Activated B cell treated with CpG ODN at 0.5 μM for 24 hours (primary cell): ENCODE results near the gene LIMK1. TPM values are rescaled to one million over a fixed set of nuclear protein-coding genes. Genes with fewer than 3 reads are reported as not detected.

Experiments
- ATAC-seq: fragments of 200-7000 bp; cut with Tn5 transposase; one replicate; pipeline ENCODE4 v1.10.0; 2021; ENCODE audit warnings: low read depth, mild to moderate bottlenecking, moderate library complexity
- CTCF ChIA-PET: fragments of 350-600 bp; sonication (Branson Sonifier 250); formaldehyde crosslinking; loops from one replicate; lab custom pipeline; 2021; ENCODE audit warnings: antibody characterized with exemption; lab: Charles Lee
- POLR2A ChIA-PET: fragments of 350-600 bp; sonication (Branson Sonifier 250); formaldehyde crosslinking; loops from one replicate; lab custom pipeline; 2021; ENCODE audit warnings: antibody characterized with exemption; lab: Charles Lee
- DNase-seq: peaks from one replicate; pipeline ENCODE4 v3.0.0; 2022
- H3K27ac Mint-ChIP-seq: one replicate; pipeline ENCODE4 v1.8.0; 2020; ENCODE audit warnings: mixed read lengths
- H3K27me3 Mint-ChIP-seq: one replicate; pipeline ENCODE4 v1.8.0; 2021; ENCODE audit warnings: mixed read lengths
- H3K36me3 Mint-ChIP-seq: one replicate; pipeline ENCODE4 v1.8.0; 2021; ENCODE audit warnings: low read depth, mixed read lengths
- H3K4me1 Mint-ChIP-seq: one replicate; pipeline ENCODE4 v1.8.0; 2021; ENCODE audit warnings: mixed read lengths
- H3K4me3 Mint-ChIP-seq: one replicate; pipeline ENCODE4 v1.8.0; 2020; ENCODE audit warnings: mild to moderate bottlenecking, mixed read lengths
- H3K9me3 Mint-ChIP-seq: one replicate; pipeline ENCODE4 v1.8.0; 2020; ENCODE audit warnings: mixed read lengths
- CTCF ChIP-seq: fragments of 200-600 bp; IDR thresholded peaks from one replicate; pipeline ENCODE4 v1.8.0; 2022; ENCODE audit warnings: antibody characterized with exemption, mild to moderate bottlenecking
- intact Hi-C: fragments of 100-400 bp; cut with micrococcal nuclease; formaldehyde crosslinking; loops from one replicate; pipeline ENCODE4 v1.15.1; 2024
- total RNA-seq: library from RNA; stranded (reverse); gene quantifications from 2 replicates; pipeline ENCODE4 v1.2.3, GENCODE V29; 2022

The LIMK1 gene
- total RNA-seq, 1 donor from 2014 or later: 59.6 TPM

- H3K4me3 Mint-ChIP-seq: no peak overlapping the region
- no peaks in the 10 kb centered on the region for H3K36me3 Mint-ChIP-seq
- ChIA-PET POLR2A (no interaction called here), CTCF (no interaction called here)
- peaks cover 2% of the 10 kb centered on the region for H3K27me3 Mint-ChIP-seq
- peaks cover 4% of the 10 kb centered on the region for H3K4me1 Mint-ChIP-seq
- intact Hi-C loops: no loop called here
- DNase-seq (no peak), ATAC-seq (no peak)
- H3K27ac Mint-ChIP-seq: no peak overlapping the region
- no peak for TF ChIP-seq CTCF
- peaks cover 8% of the 10 kb centered on the region for H3K9me3 Mint-ChIP-seq
These were observed 66.0 kb downstream of the LIMK1 start for GRCh38 chr7:74149603-74150002.

- ATAC-seq: no peak
- POLR2A ChIA-PET: no interaction called here
- Mint-ChIP-seq H3K27me3 (peaks cover 2% of the 10 kb centered on the region), H3K36me3 (no peaks in the 10 kb centered on the region), H3K27ac (no peak overlapping the region), H3K4me3 (no peak overlapping the region), H3K4me1 (peaks cover 4% of the 10 kb centered on the region), H3K9me3 (no peaks in the 10 kb centered on the region)
- CTCF ChIA-PET: no interaction called here
- no peak for TF ChIP-seq CTCF
- DNase-seq: no peak
- intact Hi-C loops: no loop called here
These were observed 70.1 kb downstream of the LIMK1 start for GRCh38 chr7:74153736-74154135.

- no peaks in the 10 kb centered on the region for H3K9me3 Mint-ChIP-seq
- DNase-seq (no peak), ATAC-seq (no peak)
- intact Hi-C loops: no loop called here
- TF ChIP-seq CTCF: no peak
- CTCF ChIA-PET: no interaction called here
- no peak overlapping the region for H3K27ac Mint-ChIP-seq
- no peak overlapping the region for H3K4me3 Mint-ChIP-seq
- POLR2A ChIA-PET: interaction anchor here (0.6 kb wide), 1 partner anchor 264 kb away, joined by 3 read pairs; no protein-coding TSS in a partner anchor
- H3K27me3 Mint-ChIP-seq: peaks cover 2% of the 10 kb centered on the region
- H3K4me1 Mint-ChIP-seq: peaks cover 4% of the 10 kb centered on the region
- no peaks in the 10 kb centered on the region for H3K36me3 Mint-ChIP-seq
These were observed 72.3 kb downstream of the LIMK1 start for GRCh38 chr7:74155810-74156395.

GRCh38 chr7:74157605-74158004 lies 74.0 kb downstream of the LIMK1 start:
- Mint-ChIP-seq H3K9me3 (no peaks in the 10 kb centered on the region), H3K4me3 (no peak overlapping the region), H3K27ac (no peak overlapping the region), H3K4me1 (no peaks in the 10 kb centered on the region), H3K36me3 (no peaks in the 10 kb centered on the region), H3K27me3 (no peaks in the 10 kb centered on the region)
- ChIA-PET POLR2A (interaction anchor here (0.8 kb wide), 1 partner anchor 17 kb away, joined by 3 read pairs; the partner anchor contains the start of gene EIF4H), CTCF (no interaction called here)
- ATAC-seq: no peak
- intact Hi-C loops: no loop called here
- no peak for TF ChIP-seq CTCF
- no peak for DNase-seq

- H3K36me3 Mint-ChIP-seq: no peaks in the 10 kb centered on the region
- DNase-seq (no peak), ATAC-seq (no peak)
- ChIA-PET CTCF (no interaction called here), POLR2A (no interaction called here)
- H3K4me3 Mint-ChIP-seq: no peak overlapping the region
- H3K9me3 Mint-ChIP-seq: no peaks in the 10 kb centered on the region
- no peaks in the 10 kb centered on the region for H3K27me3 Mint-ChIP-seq
- intact Hi-C loops: no loop called here
- no peak overlapping the region for H3K27ac Mint-ChIP-seq
- TF ChIP-seq CTCF: no peak
- no peaks in the 10 kb centered on the region for H3K4me1 Mint-ChIP-seq
These were observed 81.4 kb downstream of the LIMK1 start for GRCh38 chr7:74164985-74165456.
